Endodermal cell (in vitro differentiated cells): ENCODE data around the gene FOXG1. TPM values are rescaled to one million over a fixed set of nuclear protein-coding genes. Genes with fewer than 3 reads are reported as not detected.

Source experiments
- DNase-seq: peaks from one replicate; pipeline ENCODE4 v3.0.0-alpha.2; 2017
- H3K27ac ChIP-seq: 2 replicates; pipeline ENCODE4 v1.5.1; 2013; ENCODE audit warnings: mild to moderate bottlenecking, low read depth, low read length, moderate library complexity
- H3K27me3 ChIP-seq: 2 replicates; pipeline ENCODE4 v1.6.1; 2013; ENCODE audit warnings: mild to moderate bottlenecking, low read length, moderate library complexity; ENCODE audit not compliant: insufficient read depth, control insufficient read depth, poor library complexity, severe bottlenecking
- H3K36me3 ChIP-seq: 2 replicates; pipeline ENCODE4 v1.7.0; 2013; ENCODE audit warnings: mild to moderate bottlenecking, low read length, moderate library complexity; ENCODE audit not compliant: control insufficient read depth, insufficient read depth
- H3K4me1 ChIP-seq: one replicate; pipeline ENCODE4 v1.7.0; 2013; ENCODE audit warnings: low read length; ENCODE audit not compliant: control insufficient read depth, insufficient read depth
- H3K4me3 ChIP-seq: 2 replicates; pipeline ENCODE4 v1.5.1; 2013; ENCODE audit warnings: mild to moderate bottlenecking, low read length, moderate library complexity
- H3K9ac ChIP-seq: 2 replicates; pipeline ENCODE4 v1.6.1; 2013; ENCODE audit warnings: mild to moderate bottlenecking, low read length, moderate library complexity; ENCODE audit not compliant: poor library complexity, severe bottlenecking; ENCODE audit errors: extremely low read depth
- H3K9me3 ChIP-seq: 2 replicates; pipeline ENCODE4 v1.6.1; 2013; ENCODE audit warnings: mild to moderate bottlenecking, low read length, moderate library complexity; ENCODE audit not compliant: control insufficient read depth
- H3K27ac Mint-ChIP-seq: 2 replicates; pipeline ENCODE4 v1.8.0; 2020; ENCODE audit warnings: mixed read lengths
- H3K27me3 Mint-ChIP-seq: 2 replicates; pipeline ENCODE4 v1.8.0; 2021; ENCODE audit warnings: mild to moderate bottlenecking, mixed read lengths; ENCODE audit not compliant: insufficient read depth
- H3K36me3 Mint-ChIP-seq: 2 replicates; pipeline ENCODE4 v1.8.0; 2020; ENCODE audit warnings: low read depth, mixed read lengths
- H3K4me1 Mint-ChIP-seq: 2 replicates; pipeline ENCODE4 v1.8.0; 2020; ENCODE audit warnings: mixed read lengths
- H3K4me3 Mint-ChIP-seq: 2 replicates; pipeline ENCODE4 v1.8.0; 2020; ENCODE audit warnings: mild to moderate bottlenecking, moderate library complexity, mixed read lengths
- H3K9me3 Mint-ChIP-seq: 2 replicates; pipeline ENCODE4 v1.8.0; 2020; ENCODE audit warnings: mild to moderate bottlenecking, mixed read lengths
- WGBS, 2 experiments: methylation state at CpG; one replicate each; pipeline versions ENCODE4 v1.1.5 to v1.1.7; 2013; ENCODE audit warnings: missing lambda C conversion rate in 2 of 2, mixed read lengths in 1 of 2; ENCODE audit not compliant: insufficient coverage in 1 of 2, insufficient read length in 1 of 2; 5-methylcytosine and 5-hydroxymethylcytosine counted together
- long read RNA-seq, 4 experiments: library from polyadenylated mRNA in 2 of 4; library from RNA in 1 of 4; library from capped mRNA in 1 of 4; stranded (forward) in 3 of 4; unstranded in 1 of 4; transcript quantifications; one replicate each; pipeline ENCODE4 v2.0.0, GENCODE V29; 2020 to 2021; ENCODE audit warnings: inconsistent platforms in 1 of 4
- polyA plus RNA-seq, 2 experiments: library from polyadenylated mRNA; stranded (reverse); fragments of 50-300 nt; gene quantifications; one replicate each; pipeline ENCODE4 v1.2.3, GENCODE V29; 2013
- total RNA-seq, 2 donors: library from RNA; stranded (reverse); fragmentation: NEBNext Ultra II Directional in 1 of 2; extraction: Animal tissue kit (Norgen Biotek cat#: 25700) in 1 of 2; gene quantifications; 2 replicates in 1 of 2; 3 replicates in 1 of 2; pipeline ENCODE4 v1.2.1, GENCODE V29; 2021
- TF ChIP-seq, protein P1 (sequence below): fragments of 200-600 bp; sonication (generic); conservative IDR thresholded peaks from 2 replicates; pipeline ENCODE4 v1.5.0; 2021; ENCODE audit warnings: antibody characterized with exemption, mild to moderate bottlenecking

Gene FOXG1
- total RNA-seq: under 1 TPM; 0.04 to 0.07 TPM
- 0.82 TPM for polyA plus RNA-seq (2013, experiment 1 of 2)
- 0.79 TPM for polyA plus RNA-seq (2013, experiment 2 of 2)
- long read RNA-seq, experiment 1, full-length matches to known transcripts: 1 of 1 reads
- long read RNA-seq, experiment 1, partial matches to known transcripts: 0 of 1 reads
- long read RNA-seq, experiment 1, other reads (novel, unspliced or antisense): 0 of 1 reads
- long read RNA-seq, experiment 2: 0 reads
- long read RNA-seq, experiment 3: 0 reads
- long read RNA-seq, experiment 4: 0 reads

DNA sequence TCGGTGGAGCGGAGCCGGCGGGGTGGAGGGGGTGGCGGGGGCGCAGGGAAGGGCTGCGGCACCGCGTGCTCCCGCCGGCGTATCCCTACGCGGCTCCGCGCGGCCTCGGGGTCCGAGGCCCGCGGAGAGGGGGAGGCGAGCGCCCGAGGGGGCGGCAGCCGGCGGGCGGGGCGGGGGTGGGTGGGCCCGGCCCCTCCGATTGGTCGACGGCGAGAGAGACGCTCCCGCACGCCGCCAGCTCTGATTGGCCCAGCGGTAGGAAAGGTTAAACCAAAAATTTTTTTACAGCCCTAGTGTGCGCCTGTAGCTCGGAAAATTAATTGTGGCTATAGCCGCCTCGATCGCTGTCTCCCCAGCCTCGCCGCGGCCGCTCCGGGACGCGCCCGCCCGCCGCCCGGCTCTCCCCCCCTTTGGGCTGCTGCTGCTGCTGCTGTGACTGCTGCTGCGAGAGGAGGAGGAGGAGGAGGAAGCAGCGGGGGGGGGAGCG, at the start of gene FOXG1:
Gene FOXG1 (plus strand): TSS at position 319 of the 487 bp plus-strand sequence. CDS start 493 bp downstream, outside the sequence.
- Mint-ChIP-seq H3K27me3 (peaks cover 94% of the 10 kb centered on the region), H3K9me3 (no peaks in the 10 kb centered on the region), H3K27ac (no peak within 1 kb of the TSS), H3K36me3 (no peaks in the 10 kb centered on the region), H3K4me3 (peak within 1 kb of the TSS; percentile 63), H3K4me1 (peaks cover 21% of the 10 kb centered on the region)
- Histone ChIP-seq H3K9me3 (no peaks in the 10 kb centered on the region), H3K27me3 (peaks cover 88% of the 10 kb centered on the region), H3K9ac (peak within 1 kb of the TSS; percentile 38), H3K27ac (no peak within 1 kb of the TSS), H3K4me1 (no peaks in the 10 kb centered on the region), H3K4me3 (peak within 1 kb of the TSS; percentile 81), H3K36me3 (no peaks in the 10 kb centered on the region)
- TF ChIP-seq, protein P1, sequence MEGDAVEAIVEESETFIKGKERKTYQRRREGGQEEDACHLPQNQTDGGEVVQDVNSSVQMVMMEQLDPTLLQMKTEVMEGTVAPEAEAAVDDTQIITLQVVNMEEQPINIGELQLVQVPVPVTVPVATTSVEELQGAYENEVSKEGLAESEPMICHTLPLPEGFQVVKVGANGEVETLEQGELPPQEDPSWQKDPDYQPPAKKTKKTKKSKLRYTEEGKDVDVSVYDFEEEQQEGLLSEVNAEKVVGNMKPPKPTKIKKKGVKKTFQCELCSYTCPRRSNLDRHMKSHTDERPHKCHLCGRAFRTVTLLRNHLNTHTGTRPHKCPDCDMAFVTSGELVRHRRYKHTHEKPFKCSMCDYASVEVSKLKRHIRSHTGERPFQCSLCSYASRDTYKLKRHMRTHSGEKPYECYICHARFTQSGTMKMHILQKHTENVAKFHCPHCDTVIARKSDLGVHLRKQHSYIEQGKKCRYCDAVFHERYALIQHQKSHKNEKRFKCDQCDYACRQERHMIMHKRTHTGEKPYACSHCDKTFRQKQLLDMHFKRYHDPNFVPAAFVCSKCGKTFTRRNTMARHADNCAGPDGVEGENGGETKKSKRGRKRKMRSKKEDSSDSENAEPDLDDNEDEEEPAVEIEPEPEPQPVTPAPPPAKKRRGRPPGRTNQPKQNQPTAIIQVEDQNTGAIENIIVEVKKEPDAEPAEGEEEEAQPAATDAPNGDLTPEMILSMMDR: no peak
- peak; percentile 89 for DNase-seq
- 0% methylated on average over 12 to 55 of the region's 58 CpGs for WGBS, 2 experiments

DNA sequence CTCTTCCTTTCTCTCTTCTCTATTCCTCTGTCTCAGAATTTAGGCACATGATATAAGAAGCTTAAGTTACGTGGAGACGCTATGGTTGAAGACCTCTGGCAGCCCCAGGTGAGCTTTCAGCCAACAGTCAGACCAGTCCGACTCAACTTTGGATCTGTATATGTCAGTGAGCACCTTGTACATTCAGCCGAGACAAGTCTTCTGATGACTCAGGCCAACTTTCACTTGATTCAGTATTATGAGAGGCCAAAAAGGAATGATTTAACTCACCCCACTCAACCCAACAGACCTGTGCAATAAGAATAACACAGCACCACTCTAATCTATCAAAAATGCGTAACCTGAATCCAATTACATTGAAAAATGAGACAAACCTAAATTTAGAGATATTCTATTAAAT, 47.5 kb upstream of the FOXG1 start:
- Histone ChIP-seq H3K4me3 (no peak overlapping the region), H3K9me3 (no peaks in the 10 kb centered on the region), H3K9ac (no peak overlapping the region), H3K27ac (no peak overlapping the region), H3K36me3 (no peaks in the 10 kb centered on the region), H3K4me1 (no peaks in the 10 kb centered on the region), H3K27me3 (no peaks in the 10 kb centered on the region)
- H3K27me3 Mint-ChIP-seq: no peaks in the 10 kb centered on the region
- no peak overlapping the region for H3K27ac Mint-ChIP-seq
- no peaks in the 10 kb centered on the region for H3K36me3 Mint-ChIP-seq
- H3K4me3 Mint-ChIP-seq: no peak overlapping the region
- 86 to 95% methylated on average over 3 to 4 of the region's 5 CpGs for WGBS, 2 experiments
- TF ChIP-seq, protein P1: no peak
- H3K9me3 Mint-ChIP-seq: no peaks in the 10 kb centered on the region
- no peaks in the 10 kb centered on the region for H3K4me1 Mint-ChIP-seq
- no peak for DNase-seq

DNA sequence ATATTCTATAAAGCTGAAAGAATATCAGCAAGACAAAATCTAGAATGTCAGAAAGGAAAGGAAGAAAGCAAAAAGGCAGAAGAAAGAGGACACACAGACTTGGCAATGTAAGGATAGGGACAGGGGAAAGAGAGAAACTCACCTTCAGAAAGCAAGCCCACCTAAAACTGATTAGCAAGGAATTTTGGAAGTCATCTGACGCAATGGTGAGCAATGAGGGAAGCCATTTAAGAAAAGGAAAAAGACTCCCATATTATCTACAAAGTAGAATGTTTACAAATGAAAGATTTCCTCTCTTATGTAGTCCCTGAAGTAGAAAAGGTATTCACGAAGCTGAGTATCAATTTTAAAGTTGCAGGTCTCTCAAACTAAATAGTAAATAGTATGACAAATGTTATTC, 35.2 kb upstream of the FOXG1 start:
- H3K27ac Mint-ChIP-seq: peak overlapping the region; percentile 60
- WGBS, 2 experiments: 88% methylated on average over 2 of the region's 2 CpGs; no CpG with 5 or more reads in 1 of the 2 experiments

More for the DNA sequence above, 35.2 kb upstream of the FOXG1 start:
- Histone ChIP-seq H3K27me3 (no peaks in the 10 kb centered on the region), H3K27ac (no peak overlapping the region), H3K4me1 (no peaks in the 10 kb centered on the region), H3K4me3 (no peak overlapping the region), H3K9me3 (no peaks in the 10 kb centered on the region), H3K9ac (no peak overlapping the region), H3K36me3 (no peaks in the 10 kb centered on the region)
- TF ChIP-seq, protein P1: no peak
- no peaks in the 10 kb centered on the region for H3K27me3 Mint-ChIP-seq
- no peaks in the 10 kb centered on the region for H3K4me1 Mint-ChIP-seq
- H3K36me3 Mint-ChIP-seq: no peaks in the 10 kb centered on the region
- DNase-seq: no peak
- H3K4me3 Mint-ChIP-seq: no peak overlapping the region
- no peaks in the 10 kb centered on the region for H3K9me3 Mint-ChIP-seq
